Umbilical cord (tissue), 2 donors: ENCODE measurements around the gene IPMK. TPM values are rescaled to one million over a fixed set of nuclear protein-coding genes. Genes with fewer than 3 reads are reported as not detected.
"Not testable (repeated sequence)": the region's sequence is repeated elsewhere in the genome, so short reads cannot be mapped to it uniquely, and the experiment has no call there.

Experiments
- DNase-seq: peaks from one replicate; pipeline ENCODE4 v3.0.0-alpha.2; 2015; ENCODE audit warnings: low spot score
- total RNA-seq: library from RNA; depleted of rRNA; stranded (reverse); fragments of >200 nt; gene quantifications from one replicate; pipeline ENCODE4 v1.2.3, GENCODE V29; 2014; ENCODE audit warnings: low replicate concordance; ENCODE audit not compliant: insufficient read depth

Gene IPMK
- total RNA-seq, 1 donor from 2014 or later, result 8.9 TPM

DNA sequence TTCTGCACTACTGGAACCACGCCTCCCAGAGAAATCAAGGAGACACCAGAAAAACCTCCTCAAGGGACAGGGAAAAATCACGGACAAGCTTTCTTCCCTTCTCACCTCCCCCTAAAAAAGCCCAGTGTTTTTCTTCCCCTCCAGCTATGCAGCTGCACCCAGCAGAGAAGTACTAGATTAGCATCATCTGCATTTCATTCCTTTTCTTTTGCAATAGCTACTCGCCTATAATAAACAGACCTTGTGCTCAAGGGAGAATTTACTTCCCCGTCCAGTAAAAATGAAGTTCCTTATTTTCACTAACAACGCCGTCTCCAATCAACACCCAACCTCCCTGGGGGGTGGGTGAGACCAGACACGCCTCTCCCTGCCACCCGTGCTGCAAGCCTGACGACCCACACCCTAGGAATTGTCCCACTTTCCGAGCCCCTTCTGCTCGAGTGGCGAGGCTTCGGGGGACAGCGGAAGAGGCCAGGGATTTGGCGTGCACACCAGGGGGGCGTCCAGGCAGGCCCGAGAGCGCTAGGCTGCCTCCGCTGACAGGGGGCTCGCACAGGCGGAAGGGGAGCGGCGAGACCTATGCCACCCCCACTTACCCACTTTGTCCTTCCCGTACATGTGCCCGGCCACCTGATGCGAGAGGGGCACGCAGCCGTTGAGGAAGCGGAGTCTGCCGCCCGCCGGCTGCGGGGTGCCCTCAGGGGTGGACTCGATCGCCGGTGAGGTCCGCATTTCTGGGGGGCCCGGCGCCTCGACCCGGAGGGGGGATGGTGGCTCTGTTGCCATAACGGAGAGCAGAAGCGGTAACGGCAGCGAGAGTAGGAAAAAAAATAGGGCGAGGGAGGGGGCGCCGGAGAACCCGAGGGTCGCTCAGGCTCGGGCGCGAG is 625 bp downstream of the IPMK start:
- DNase-seq, result peak; percentile 64

DNA sequence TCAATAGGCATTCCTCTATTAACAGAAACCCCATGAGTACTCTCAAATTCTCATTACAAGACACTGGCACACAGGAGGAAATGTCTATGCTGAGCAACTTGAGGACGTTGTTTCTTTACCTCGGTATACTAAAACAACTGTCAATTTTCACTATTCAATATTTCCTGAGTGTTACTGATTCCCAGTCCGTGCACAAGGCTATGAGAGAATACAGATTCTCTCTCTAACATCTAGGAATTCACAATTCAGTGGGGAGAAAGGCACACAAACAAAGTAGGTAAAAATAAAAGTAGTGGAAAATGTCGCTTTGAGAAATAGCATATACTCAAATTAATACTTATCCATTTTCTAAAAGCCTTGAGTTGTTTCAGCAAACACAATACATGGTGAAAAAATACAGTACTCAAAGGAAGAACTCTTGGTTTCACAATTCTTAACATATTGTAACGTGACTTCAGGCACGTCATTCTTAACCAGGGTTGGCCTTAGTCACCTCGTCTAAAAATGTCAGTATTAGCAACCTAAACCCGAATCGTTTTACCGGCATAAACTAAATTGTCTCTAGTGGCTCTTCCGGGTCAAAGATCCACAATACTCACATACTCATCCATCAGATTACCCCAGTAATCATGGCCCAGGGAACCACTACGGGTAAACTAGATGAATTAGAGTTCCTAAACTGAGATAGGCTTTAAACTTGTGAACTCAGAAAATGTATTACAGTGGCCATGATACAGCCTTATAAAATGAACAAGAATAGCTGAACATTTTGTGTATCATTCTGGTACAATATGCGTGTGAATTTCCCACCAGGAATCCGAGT is 1.5 kb downstream of the IPMK start:
- DNase-seq, result peak; percentile 23

DNA sequence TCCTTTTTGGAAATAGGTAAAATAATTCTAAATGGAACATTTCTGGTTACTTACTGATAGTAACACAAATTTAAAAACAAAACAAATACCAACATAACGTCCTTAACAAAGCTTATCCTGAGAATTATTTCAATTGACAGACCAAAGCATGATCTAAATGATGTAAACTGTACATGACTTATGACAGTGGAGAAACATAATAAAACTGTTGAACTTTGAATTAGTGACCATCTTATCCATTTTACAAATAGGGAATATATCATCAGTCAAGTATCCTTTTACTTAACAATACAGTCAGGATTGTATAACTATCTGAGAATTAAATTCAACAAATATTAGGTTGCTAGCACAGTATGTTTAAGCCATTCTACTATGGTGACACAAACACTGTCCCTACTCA is 2.4 kb downstream of the IPMK start:
- no peak for DNase-seq

DNA sequence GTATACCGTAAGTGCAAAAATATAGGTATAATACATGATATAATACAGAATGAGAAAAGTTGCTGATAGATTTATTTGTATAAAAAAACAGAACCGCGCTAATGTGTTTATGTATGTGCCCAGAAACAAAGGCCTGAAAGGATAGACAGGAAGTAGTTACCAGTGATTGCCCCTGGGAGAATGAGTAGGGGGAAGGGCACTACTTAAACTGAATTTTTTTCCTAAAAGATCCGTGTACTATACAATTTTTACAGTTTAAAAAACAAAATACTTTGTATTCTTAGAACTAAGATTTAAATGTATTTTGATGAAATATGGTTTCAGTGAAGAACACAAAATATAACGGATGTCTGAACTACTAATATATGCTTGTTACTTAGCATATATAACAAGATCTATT is 2.9 kb downstream of the IPMK start:
- no peak for DNase-seq

DNA sequence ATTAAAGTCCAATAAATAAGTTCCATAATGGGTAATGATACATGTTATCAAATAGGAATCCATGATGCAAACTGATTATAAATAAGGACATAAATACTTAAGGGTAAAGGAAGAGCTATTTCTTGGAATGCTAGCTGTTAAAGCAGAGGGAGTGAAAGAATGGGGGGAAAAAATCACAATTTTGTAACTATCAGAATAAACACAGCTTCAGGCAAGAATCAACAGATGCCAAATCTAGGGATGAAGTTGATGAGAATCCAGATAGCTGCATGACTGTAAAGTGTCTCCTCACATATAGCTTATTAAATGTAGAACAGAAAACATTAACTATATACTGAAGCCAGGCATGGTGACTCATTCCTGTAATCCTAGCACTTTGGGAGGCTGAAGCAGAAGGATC is 4.9 kb downstream of the IPMK start:
- no peak for DNase-seq

DNA sequence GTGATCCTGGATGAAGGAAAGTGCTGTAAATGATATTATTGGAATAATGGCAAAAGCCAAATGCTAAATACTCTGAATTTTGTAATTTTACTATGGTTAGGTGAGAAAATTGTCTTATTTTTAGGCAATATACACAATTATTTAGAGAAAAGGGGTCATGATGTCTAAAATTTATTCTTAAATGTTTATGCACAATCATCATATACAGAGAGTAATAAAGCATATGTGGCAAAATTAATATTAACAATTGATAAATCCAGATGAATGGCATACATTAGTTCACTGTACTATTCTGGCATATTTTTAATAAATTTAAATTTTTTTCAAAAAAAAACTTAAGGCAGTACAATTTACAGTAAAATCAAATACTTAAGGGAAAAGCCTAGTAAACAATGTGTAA is 7.4 kb downstream of the IPMK start:
- no peak for DNase-seq

DNA sequence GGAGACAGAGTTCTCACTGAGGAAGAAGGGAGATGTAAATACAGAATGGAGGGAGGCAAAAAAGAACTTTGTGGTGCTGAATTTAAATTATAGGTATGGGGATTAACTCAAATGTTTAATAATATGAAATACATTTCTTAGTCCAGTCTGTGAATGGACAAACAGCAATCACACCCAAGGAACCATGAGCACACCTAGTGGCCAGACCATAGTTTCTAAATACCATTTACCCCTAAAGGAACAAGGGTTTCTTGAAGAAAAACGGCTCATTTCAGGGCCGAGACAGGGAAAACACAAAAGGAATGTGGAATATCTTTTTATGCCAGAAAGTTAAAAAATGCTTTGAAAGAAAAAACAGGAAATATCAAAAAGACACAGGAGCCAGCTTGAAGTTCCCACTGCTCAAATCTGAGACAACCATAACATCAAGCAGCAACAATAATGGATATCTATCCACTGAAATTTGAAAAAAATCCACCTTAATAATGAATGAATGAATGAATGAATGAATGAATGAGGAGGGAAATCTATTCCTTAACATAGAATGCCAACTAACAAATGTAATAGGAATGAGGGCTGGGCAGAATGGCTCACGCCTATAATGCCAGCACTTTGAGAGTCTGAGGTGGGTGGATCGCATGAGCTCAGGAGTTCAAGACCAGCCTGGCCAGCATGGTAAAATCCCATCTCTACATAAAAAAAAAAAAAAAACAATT is 8.6 kb downstream of the IPMK start:
- DNase-seq, result no peak

DNA sequence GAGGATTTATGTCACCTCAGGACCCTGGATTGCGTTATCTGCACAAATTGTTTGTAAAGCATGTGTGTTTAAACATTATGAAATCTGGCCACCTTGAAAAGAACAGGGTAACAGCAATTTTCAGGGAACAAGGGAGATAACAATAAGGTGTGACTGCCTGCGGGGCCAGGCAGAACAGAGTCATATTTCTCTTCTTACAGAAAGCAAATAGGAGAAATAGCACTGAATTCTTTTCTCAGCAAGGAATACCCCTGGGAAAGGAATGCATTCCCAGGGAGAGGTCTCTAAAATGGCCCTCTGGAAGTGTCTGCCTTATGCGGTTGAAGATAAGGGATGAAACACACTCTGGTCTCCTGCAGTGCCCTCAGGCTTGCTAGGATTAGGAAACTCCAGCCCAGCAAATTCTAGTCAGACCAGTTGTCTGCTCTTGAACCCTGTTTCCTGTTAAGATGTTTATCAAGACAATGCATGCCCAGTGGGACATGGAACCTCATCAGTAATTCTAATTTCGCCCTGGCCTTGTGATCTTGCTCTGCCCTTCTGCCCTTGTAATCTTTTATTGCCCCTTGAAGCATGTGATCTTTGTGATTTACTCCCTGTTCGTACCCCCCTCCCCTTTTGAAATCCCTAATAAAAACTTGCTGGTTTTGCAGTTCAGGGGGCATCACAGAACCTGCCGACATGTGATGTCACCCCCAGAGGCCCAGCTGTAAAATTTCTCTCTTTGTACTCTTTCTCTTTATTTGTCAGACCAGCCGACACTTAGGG is 11.5 kb downstream of the IPMK start:
- DNase-seq, result not testable (repeated sequence)

DNA sequence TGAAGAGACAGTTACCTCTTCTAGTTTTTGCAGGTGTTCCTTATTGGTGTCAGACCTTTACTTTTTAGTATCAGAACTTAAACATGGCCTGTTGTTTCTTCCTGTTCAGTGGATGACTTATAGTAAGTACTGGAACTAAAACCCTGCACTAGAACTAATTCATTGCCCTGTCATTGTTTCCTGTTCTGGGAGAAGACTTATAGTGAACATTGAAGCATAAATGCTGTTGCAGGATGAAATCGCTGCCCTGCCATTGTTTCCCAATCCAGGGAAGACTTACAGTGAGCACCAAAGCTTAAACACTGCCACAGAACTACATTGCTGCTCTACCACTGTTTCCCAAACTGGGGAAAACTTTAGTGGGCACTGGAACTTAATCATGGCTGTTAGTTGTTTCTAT is 13.1 kb downstream of the IPMK start:
- no peak for DNase-seq

DNA sequence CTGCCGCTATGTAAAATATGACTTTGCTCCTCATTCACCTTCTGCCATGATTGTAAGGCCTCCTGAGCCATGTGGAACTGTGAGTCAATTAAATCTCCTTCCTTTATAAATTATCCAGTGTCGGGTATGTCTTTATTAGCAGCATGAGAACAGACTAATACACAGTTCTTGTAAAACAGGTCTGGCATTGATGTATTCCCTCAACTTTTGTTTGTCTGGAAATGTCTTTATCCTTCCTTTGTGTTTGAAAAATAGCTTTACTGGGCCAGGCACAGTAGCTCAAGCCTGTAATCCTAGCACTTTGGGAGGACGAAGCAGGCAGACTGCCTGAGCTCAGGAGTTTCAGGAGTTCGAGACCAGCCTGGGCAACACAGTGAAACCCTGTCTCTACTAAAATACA is 14.5 kb downstream of the IPMK start:
- DNase-seq, result no peak

DNA sequence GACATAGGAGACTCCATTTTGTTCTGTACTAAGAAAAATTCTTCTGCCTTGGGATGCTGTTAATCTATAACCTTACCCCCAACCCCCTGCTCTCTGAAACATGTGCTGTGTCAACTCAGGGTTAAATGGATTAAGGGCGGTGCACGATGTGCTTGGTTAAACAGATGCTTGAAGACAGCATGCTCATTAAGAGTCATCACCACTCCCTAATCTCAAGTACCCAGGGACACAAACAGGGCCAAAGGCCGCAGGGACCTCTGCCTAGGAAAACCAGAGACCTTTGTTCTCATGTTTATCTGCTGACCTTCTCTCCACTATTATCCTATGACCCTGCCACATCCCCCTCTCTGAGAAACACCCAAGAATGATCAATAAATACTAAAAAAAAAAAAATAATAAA is 23.0 kb downstream of the IPMK start:
- not testable (repeated sequence) for DNase-seq

DNA sequence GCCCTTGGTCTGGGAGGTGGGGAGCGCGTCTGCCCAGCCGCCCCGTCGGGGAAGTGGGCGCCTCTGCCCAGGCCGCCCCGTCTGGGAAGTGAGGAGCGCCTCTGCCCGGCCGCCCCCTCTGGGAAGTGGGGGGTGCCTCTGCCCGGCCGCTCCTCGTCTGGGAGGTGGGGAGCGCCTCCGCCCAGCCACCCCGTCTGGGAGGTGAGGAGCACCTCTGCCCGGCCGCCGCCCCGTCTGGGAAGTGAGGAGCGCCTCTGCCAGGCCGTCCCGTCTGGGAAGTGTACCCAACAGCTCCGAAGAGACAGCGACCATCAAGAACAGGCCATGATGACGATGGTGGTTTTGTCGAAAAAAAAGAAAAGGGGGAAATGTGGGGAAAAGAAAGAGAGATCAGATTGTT is 23.5 kb downstream of the IPMK start:
- DNase-seq, result not testable (repeated sequence)

DNA sequence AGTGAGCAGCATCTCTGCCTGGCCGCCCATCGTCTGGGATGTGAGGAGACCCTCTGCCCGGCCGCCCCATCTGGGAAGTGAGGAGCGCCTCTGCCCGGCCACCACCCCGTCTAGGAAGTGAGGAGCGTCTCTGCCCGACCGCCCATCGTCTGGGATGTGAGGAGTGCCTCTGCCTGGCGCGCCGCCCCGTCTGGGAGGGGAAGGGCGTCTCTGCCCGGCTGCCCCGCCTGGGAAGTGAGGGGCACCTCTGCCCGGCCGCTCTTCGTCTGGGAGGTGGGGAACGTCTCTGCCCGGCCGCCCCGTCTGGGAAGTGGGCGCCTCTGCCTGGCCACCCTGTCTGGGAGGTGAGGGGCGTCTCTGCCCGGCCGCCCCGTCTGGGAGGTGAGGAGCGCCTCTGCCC is 23.9 kb downstream of the IPMK start:
- not testable (repeated sequence) for DNase-seq

DNA sequence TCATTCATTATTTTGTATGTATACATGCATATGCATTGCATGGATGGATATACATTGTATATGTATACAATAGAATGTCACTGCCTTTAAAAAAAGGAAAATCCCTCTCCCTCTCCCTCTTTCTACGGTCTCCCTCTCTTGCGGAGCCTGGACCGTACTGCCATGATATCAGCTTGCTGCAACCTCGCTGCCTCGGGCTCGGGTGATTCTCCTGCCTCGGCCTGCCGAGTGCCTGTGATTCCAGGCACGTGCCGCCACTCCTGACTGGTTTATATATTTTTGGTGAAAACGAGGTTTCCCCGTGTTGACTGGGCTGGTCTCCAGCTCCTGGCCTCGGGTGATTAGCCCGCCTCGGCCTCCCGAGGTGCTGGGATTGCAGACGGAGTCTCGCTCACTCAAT is 24.4 kb downstream of the IPMK start:
- no peak for DNase-seq

DNA sequence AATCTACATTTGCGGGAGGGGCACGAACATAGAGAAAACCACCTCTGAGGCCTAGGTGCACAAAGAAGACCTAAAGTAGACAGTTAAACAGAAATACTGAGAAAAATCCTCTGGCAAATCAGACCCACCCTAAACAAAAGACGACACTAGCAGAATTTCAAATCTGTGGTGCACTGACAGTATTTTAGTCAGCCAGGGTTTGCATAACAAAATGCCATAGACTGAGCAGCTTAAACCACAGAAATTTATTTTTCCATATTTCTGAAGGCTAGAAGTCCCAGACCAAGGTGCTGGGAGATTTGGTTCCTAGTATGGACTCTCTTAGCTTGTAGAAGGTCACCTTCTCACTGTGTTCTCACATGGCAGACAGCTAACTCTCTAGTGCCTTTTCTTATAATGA is 26.3 kb downstream of the IPMK start:
- DNase-seq, result no peak

DNA sequence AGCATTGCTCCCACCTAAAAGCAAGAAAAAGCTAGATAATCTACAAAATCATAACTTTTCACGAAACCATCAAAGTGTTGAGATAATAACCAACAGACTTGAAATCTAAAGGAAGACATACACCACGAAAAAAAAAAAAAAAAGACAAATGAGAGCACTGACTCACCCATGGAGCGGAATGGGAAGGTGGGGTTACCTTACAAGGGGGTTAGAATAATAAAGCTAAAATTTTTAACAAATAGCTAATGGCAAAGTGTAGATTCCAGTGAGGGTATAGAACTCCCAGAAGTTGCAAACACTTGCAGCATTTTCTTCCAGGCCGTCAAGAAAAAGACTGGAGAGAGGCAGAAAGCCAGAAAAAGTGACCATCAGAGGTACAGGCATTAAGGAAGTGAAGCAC is 27.2 kb downstream of the IPMK start:
- DNase-seq, result no peak

DNA sequence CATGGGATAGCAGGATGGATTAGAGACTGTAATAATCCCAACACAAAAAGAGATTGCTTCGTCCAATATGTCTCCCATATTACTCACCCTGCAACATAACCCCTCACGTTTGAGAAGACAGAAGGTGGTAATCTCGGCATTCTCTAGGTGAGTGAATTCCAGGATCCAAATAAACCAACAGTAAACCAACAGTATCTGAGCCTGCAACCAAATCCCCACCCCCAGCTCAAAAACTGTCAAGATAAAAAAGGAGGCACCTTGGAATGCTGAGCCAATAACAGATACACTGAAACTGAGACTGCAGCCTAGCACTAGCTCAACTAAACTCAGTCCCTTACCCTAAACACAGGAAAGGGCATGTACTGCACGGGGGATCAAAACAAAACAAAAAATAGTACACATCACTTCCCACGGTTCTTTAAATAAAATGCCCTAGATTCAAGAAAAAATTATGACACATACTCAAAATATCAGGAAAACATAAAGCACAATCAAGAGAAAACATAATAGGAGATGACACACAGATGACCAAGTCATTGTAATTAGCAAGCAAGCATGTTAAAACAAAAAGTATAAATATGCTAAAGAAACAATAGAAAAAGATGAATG is 28.0 kb downstream of the IPMK start:
- no peak for DNase-seq

DNA sequence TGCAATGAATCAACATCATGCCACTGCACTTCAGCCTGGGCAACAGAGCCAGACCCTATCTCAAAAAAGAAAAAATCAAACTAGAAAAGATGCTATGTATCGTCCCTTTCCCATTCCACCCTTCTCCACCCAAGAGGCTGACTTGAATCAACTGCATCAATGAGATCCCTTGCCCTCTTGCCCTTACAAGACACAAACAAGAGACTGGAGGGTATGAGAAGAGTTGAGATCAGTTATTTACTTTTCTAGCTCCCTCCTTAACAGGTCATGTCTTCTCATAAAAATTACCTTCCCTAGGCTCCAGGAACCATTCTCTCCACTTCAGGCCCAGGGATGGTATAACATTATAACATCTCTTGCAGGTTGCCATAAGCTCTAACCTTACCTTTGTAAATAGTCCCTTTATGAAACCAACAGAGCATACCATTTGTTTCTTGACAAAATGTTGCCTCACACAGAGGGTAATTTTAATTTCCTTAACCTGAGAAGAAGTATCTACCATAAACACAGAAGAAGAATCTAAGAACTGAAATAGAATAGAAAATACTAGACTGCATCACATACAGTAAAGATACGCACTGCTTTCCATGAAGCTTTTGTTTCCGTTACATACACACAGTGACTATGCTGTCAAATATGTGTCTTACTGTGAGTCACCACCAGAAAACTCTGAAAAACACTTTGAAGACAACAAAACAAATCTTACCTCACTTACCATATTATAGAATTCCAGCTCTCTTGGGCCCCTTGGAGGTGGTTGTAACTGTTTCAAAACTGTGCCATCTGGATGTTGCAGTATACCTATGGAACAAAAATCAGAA is 30.5 kb downstream of the IPMK start:
- DNase-seq, result no peak

DNA sequence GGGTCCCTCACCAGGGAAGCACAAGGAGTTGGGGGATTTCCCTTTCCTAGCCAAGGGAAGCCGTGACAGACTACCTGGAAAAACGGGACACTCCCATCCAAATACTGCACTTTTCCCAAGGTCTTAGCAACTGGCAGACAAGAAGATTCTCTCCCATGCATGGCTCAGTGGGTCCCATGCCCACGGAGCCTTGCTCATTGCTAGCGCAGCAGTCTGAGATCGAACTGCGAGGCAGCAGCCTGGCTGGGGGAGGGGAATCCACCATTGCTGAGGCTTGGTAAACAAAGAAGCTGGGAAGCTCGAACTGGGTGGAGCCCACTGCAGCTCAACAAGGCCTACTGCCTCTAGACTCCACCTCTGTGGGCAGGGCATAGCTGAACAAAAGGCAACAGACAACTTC is 37.8 kb downstream of the IPMK start:
- DNase-seq, result not testable (repeated sequence)

DNA sequence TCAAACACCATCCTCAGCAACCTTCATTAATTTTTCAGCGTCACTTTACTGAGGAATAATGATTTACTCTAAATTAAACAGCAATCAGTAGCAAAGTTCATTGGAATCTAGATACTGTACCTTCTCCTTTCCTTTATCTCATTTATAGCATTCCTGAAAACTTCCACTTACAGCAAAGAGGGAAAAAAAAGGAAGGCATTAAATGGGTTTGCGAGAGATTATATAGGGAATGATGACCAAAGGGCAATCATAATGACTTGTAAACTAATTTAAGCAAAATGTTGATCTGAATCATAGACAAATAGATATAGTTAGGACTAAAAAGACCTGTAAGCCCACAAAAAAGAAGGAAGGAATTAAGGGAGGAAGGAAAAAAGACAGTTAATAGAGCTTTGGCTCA is 42.0 kb downstream of the IPMK start:
- no peak for DNase-seq
